HepG2 (cell line): Measurements from ENCODE around the gene CFAP69. TPM values are rescaled to one million over a fixed set of nuclear protein-coding genes. Genes with fewer than 3 reads are reported as not detected.
A peak's percentile ranks its signal among the peaks of the same experiment; 100 is the strongest.

ENCODE experiments used
- BRCA1 ChIP-seq: sonication (generic); formaldehyde crosslinking; IDR thresholded peaks from 2 replicates; pipeline ENCODE4 v1.4.0; 2020; ENCODE audit warnings: missing genetic modification reagents
- CEBPB ChIP-seq: IDR thresholded peaks from 2 replicates; pipeline ENCODE4 v1.6.1; 2011; ENCODE audit warnings: low read depth, low read length, improper control_type of control experiment, borderline replicate concordance
- HNF1A ChIP-seq, 2 experiments: sonication (generic) in 1 of 2; formaldehyde crosslinking in 1 of 2; IDR thresholded peaks; 2 replicates each; pipeline versions ENCODE4 v1.4.0 to v1.6.1; 2016 to 2020; ENCODE audit warnings: borderline replicate concordance in 1 of 2, low read depth in 1 of 2, mild to moderate bottlenecking in 1 of 2, missing genetic modification reagents in 1 of 2
- NCOA1 ChIP-seq: sonication (generic); formaldehyde crosslinking; IDR thresholded peaks from 2 replicates; pipeline ENCODE4 v1.9.0; 2021; ENCODE audit warnings: missing genetic modification reagents
- PBX3 ChIP-seq: sonication (generic); formaldehyde crosslinking; IDR thresholded peaks from 2 replicates; pipeline ENCODE4 v1.8.1; 2023; ENCODE audit warnings: missing genetic modification reagents, inconsistent platforms, borderline replicate concordance
- PHB2 ChIP-seq: fragments of 450-650 bp; IDR thresholded peaks from 2 replicates; pipeline ENCODE4 v1.6.1; 2018; ENCODE audit not compliant: partially characterized antibody
- POGZ ChIP-seq: sonication (generic); formaldehyde crosslinking; IDR thresholded peaks from 2 replicates; pipeline ENCODE4 v1.4.0; 2020; ENCODE audit warnings: mild to moderate bottlenecking, missing genetic modification reagents
- RBAK ChIP-seq: sonication (generic); formaldehyde crosslinking; IDR thresholded peaks from 2 replicates; pipeline ENCODE4 v1.5.1; 2020; ENCODE audit warnings: mild to moderate bottlenecking, missing genetic modification reagents
- RFXANK ChIP-seq: IDR thresholded peaks from 2 replicates; pipeline ENCODE4 v1.6.1; 2016
- SETDB1 ChIP-seq: sonication (generic); formaldehyde crosslinking; IDR thresholded peaks from 2 replicates; pipeline ENCODE4 v1.5.1; 2020; ENCODE audit warnings: missing genetic modification reagents, mild to moderate bottlenecking, borderline replicate concordance
- SNAPC4 ChIP-seq: sonication (generic); formaldehyde crosslinking; IDR thresholded peaks from 2 replicates; pipeline ENCODE4 v1.4.0; 2020; ENCODE audit warnings: mild to moderate bottlenecking, missing genetic modification reagents
- THAP8 ChIP-seq: sonication (generic); formaldehyde crosslinking; IDR thresholded peaks from 2 replicates; pipeline ENCODE4 v1.5.1; 2020; ENCODE audit warnings: missing genetic modification reagents, mild to moderate bottlenecking, borderline replicate concordance
- ZBTB38 ChIP-seq: sonication (generic); formaldehyde crosslinking; IDR thresholded peaks from 2 replicates; pipeline ENCODE4 v1.5.1; 2020; ENCODE audit warnings: mild to moderate bottlenecking, missing genetic modification reagents
- ZNF3 ChIP-seq: IDR thresholded peaks from 2 replicates; pipeline ENCODE4 v1.7.0; 2017; ENCODE audit warnings: inconsistent platforms
- ZNF629 ChIP-seq: sonication (generic); formaldehyde crosslinking; conservative IDR thresholded peaks from 2 replicates; pipeline ENCODE4 v1.5.0; 2020; ENCODE audit warnings: missing genetic modification reagents
- polyA plus RNA-seq, 8 experiments: library from polyadenylated mRNA; depleted of rRNA in 3 of 8; stranded (reverse) in 7 of 8; unstranded in 1 of 8; fragments of >200 nt; fragmentation: Illumina TruSeq in 4 of 8; extraction: Trizol in 4 of 8; gene quantifications; 2 replicates each; pipeline versions ENCODE4 v1.2.1 to v1.2.3, GENCODE V29; 2011 to 2016; ENCODE audit warnings: low read depth in 4 of 8, missing spikeins in 1 of 8, mixed read lengths in 1 of 8; ENCODE audit not compliant: insufficient read depth in 1 of 8
- total RNA-seq, 5 experiments: library from RNA; depleted of rRNA; stranded (reverse); fragments of >200 nt; fragmentation: Illumina TruSeq; extraction: Trizol; gene quantifications; 2 replicates each; pipeline ENCODE4 v1.2.3, GENCODE V29; 2016; ENCODE audit warnings: low read depth in 1 of 5

CFAP69 gene
- total and polyA plus RNA-seq, 2 of the 13 experiments (the other 11 are each of a cell fraction or from before 2014, with no cell fraction given), result 2.2 to 4.0 TPM

GRCh38 chr7:90346336-90347125, 101.6 kb downstream of the CFAP69 start, which contains the start of gene GTPBP10 (continued):
- TF ChIP-seq BRCA1 (CRISPR knock-in tag) (no peak; the same call in 1 of the 2 replicates), SNAPC4 (CRISPR knock-in tag) (peak; percentile 81), CEBPB (peak; percentile 62; the same call in 1 of the 2 replicates), ZNF629 (no peak), RFXANK (no peak), PBX3 (no peak), HNF1A (IDR thresholded peaks at IDR 0.05; ENCODE audit: low read depth) (no peak; the same call in 1 of the 2 replicates), HNF1A (CRISPR knock-in tag; IDR thresholded peaks at IDR 0.05; ENCODE audit: borderline replicate concordance) (peak; percentile 79; the same call in 1 of the 2 replicates), POGZ (CRISPR knock-in tag) (peak; percentile 99), PHB2 (no peak), THAP8 (CRISPR knock-in tag) (peak; percentile 58; the same call in 1 of the 2 replicates), RBAK (CRISPR knock-in tag) (peak; percentile 40; the same call in 1 of the 2 replicates), ZBTB38 (peak; percentile 82; the same call in 1 of the 2 replicates), SETDB1 (no peak), ZNF3 (CRISPR knock-in tag) (peak; percentile 57; the same call in 1 of the 2 replicates), NCOA1 (CRISPR knock-in tag) (no peak; the same call in 1 of the 2 replicates)
